Fibroblast of peridontal ligament (primary cell): ENCODE data around the gene VMAC.

Experiments
- DNase-seq: peaks from one replicate; pipeline ENCODE4 v3.0.0-alpha.2; 2010; ENCODE audit errors: extremely low read depth

VMAC gene

DNA sequence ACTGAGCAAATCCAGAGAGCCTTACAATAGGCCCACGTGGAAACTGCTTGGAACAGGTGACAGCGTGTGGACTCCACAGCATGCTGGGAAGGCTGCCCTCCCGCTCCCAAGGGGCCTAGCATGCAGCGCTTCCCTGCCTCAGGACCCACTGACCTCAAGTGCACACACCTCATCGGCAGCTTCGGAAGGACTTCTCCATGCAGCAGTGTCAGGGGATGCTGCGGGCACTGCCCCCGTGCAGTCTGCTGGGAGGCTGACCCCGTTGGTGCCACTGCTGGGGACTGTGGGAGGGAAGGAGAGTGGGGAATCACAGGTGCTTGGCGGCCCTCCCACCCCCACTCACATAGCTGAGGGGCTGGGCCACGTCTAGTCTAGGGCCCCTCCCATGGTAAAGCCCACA is 26.6 kb downstream of the VMAC start:
- no peak for DNase-seq

- DNase-seq, result no peak
Observed at GRCh38 chr19:5932146-5932545, 27.5 kb downstream of the VMAC start.

DNA sequence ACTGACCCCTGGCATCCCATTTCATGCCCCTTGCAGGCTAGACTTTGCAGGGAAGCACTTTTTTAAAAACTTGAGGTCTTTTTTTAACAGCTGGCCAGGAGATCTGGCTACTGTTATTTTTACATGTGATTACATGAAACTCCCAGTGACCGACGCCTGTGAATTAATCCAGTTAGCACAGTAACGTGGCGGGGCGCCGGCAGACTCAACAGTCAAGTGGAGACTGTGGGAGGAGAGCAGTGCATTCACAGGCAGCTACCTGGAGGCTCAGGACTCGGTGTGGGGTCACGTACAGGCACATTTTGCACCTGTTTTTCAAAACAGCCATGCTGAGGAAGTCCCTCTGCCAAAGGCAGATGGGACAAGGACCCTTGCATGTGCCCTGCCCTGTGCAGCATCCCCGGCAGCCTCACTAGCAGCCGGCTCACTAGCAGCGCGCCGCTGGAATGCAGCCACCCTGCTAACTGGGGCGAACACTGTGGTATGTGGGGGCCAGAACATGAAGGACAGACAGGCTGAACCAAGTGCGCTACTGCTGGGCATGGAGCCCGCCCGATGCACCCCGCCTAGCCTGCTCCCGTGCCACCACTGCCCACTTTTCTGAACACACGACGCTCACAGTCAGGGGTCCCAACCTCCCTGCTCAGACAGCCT is 28.1 kb downstream of the VMAC start:
- DNase-seq, result no peak

- DNase-seq, result no peak
Observed at GRCh38 chr19:5933391-5934068, 28.9 kb downstream of the VMAC start.

GRCh38 chr19:5934069-5934401 is 29.4 kb downstream of the VMAC start:
- DNase-seq, result no peak

GRCh38 chr19:5934774-5935472 is 30.3 kb downstream of the VMAC start:
- DNase-seq, result peak; percentile 71

- DNase-seq, result peak; percentile 8
Observed at GRCh38 chr19:5935473-5936291, 31.0 kb downstream of the VMAC start.

GRCh38 chr19:5936292-5936592 is 31.6 kb downstream of the VMAC start:
- no peak for DNase-seq

DNA sequence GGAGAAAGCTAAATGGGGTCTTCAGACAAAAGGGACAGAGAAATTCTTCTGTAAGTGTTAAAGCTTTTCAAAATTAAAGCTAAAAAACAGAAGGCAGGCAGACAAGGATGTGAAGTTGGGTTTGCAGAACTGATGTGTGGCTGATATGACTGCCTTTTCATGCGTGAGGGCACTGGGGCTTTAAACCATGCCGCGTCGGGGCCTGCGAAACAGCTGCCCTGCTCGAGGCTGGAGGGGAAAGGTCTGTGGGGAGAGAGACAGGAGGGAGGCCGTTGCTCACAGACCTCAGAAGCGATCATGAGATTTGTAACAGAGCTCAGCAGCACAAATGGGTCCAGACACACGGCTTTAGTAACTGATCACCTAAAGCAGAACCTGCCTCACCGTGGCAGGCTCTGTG is 32.9 kb downstream of the VMAC start:
- DNase-seq, result no peak

- no peak for DNase-seq
Observed at GRCh38 chr19:5940260-5941208, 35.9 kb downstream of the VMAC start.

DNA sequence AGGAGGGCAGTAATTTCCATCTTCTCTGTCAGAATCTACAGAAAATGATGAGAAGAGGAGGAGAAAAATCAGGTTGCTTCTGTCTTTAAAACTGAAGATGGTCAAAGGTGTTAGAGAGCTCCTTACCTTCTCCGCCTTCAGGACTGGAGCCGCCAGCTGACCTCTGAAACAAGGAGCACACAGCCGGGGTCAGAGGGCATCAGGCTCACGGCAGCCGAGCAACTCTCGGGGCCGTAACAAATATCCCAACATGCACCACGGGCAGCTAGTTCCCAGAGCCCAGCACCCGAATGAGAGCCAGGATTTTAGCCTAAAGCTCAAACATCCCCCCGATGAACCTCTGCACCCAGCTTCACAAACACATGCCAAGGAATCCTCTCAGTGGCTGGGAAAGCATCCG is 37.0 kb downstream of the VMAC start:
- DNase-seq, result no peak

GRCh38 chr19:5943045-5943444 is 38.4 kb downstream of the VMAC start:
- no peak for DNase-seq

DNA sequence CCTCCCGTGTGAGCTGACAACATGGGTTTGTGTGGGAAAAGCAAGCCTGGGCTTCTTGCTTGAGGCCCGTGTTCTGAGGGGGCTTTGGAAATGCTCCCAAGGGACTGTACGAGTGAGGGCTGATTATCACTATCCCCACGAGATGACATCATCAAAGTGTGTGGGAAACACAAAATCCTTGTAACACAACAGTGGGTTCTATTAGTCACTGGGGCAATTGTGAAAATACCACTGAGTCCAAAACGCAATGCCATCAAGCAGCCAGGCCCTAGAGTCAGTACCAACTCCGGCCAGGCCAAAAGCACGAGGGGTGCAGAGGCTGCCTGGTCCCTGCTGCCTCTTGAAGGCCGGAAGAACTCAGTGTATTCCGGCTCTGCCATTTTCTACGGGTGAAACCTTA is 39.0 kb downstream of the VMAC start:
- DNase-seq, result peak; percentile 64

- DNase-seq, result peak; percentile 53
Observed at GRCh38 chr19:5947435-5947834, 42.8 kb downstream of the VMAC start.

- no peak for DNase-seq
Observed at GRCh38 chr19:5948752-5949564, 44.3 kb downstream of the VMAC start.

GRCh38 chr19:5949792-5950305 is 45.2 kb downstream of the VMAC start:
- no peak for DNase-seq

DNA sequence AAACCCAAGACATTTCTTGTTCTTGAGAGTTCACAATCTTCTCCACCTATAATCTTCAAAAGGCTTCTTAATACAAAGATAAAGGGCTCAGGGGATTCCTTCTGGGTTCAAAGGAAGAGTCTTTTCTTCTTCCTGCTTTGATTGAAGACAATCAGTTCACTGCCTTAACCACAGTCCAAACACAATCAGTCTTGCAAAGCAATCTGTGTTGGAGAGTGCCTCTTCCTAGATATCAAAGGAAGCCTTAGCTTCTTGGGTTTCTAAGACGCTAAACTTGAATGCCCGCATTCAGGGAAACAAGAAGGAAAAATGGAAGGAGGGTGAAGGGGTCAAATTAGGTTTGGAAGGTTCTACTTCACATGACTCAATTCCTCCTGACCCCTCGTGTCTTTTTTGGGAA is 46.1 kb downstream of the VMAC start:
- no peak for DNase-seq

GRCh38 chr19:5951338-5951861 is 46.7 kb downstream of the VMAC start:
- DNase-seq, result no peak

GRCh38 chr19:5952193-5953029 is 47.7 kb downstream of the VMAC start:
- DNase-seq, result no peak
